Measurements from ENCODE around the gene WIZ.

The WIZ gene

DNA sequence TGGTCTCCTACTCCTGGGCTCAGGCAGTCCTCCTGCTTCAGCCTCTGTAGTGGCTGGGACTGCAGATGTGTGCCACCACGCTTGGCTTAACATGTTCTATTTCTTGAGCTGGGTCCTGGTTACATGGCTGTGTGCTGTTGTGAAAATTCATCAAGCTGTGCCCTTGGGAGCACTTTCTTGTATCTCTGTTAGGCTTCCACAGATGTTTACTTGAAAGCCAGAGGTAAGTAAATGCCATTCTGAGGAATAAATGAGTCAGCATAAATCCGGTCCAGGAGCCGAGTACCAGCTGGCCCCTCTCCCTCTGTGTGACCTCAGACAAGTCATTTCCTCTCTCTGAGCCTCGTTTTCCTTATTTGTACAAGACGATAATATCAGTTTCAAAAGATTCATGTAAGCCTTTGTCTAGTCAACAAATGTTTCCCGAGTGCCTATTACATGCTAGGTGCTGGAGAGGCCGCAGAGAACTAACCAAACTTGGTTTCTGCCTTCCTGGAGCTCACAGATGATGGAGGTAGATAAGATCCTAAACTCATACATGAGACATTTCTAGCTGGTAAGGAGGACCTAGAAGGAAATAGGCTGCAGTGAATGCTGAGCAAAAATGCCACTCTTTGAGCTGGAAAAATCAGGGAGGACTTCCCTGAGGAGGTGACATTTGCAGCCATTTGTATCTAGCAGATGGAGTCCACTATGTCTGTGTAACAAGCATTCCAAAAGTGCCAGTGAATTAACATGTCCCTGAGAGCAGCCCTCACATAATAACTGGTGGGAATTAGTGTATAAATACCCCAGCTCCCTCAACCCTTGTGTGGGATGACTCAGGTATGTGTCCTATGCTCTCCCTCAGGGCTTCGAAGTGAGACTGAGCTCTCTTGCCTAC lies 17.3 kb upstream of the WIZ start:
- Histone ChIP-seq H3K4me1 (ENCODE audit: control insufficient read depth, insufficient read depth, low read length, poor library complexity, severe bottlenecking) (peaks cover 68% of the 10 kb centered on the region), H3K36me3 (ENCODE audit: control insufficient read depth, insufficient read depth, low read length) (no peaks in the 10 kb centered on the region), H3K27me3 (replicated peaks; ENCODE audit: control insufficient read depth, insufficient read depth, low read length, poor library complexity, severe bottlenecking) (no peaks in the 10 kb centered on the region), H3K4me3 (ENCODE audit: insufficient read depth, low read depth, low read length, poor library complexity, severe bottlenecking) (no peak overlapping the region), H3K27ac (ENCODE audit: insufficient read depth, low read length, poor library complexity, severe bottlenecking) (peak overlapping the region; percentile 63), H3K9me3 (ENCODE audit: control insufficient read depth, low read length) (no peaks in the 10 kb centered on the region)
- peak; percentile 46 to 57 (median 49) for DNase-seq

DNA sequence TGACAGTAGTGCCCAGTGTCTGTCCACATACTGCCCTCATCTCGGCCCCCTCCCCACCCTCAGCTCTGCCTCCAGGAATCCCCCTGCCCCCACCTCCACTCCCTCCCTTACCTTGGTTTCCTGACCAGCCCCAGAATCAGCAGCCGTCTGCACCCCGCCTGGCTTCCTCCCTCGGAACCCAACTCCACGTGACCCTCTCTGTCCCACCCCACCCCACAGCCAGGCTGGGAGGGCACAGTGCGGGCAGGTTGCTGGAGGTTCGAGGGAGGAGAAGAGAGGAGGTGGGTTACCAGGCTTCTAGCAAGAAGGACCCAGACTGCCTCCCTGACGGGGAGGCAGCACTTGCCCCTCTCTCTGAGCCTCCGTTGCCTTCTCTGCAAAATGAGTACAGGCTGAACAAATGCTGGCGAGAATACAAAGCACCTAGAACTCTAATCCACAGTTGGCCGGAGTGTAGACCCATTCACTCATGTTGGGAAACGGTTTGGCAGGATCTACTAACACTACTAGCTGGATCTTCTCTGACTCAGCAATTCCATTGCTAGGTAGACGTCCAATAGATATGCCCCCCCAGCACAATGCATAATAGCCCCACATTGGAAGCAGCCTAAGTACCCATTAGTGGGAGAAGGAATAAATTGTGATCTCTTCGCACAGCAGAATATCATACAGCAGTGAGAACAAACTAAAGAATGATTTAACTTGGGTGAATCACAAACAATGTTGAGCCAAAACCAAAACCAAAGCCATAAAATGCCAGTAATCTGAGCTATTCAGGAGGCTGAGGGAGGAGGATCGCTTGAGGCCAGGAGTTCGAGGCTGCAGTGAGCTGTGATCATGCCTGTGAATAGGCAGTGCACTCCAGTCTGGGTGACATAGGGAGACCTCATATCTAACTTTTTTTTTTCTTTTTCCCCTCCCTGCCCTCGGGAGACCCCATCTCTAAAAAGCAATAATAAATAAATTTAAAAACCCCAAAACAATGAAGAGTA lies 14.9 kb upstream of the WIZ start, which contains the start of gene RASAL3:
Gene RASAL3, minus strand, starts transcription at position 151 of the 992 bp plus-strand sequence. CDS start 186 bp downstream, outside the sequence.
- no peaks in the 10 kb centered on the region for H3K27me3 ChIP-seq (replicated peaks; ENCODE audit: control insufficient read depth, insufficient read depth, low read length, poor library complexity, severe bottlenecking)
- H3K36me3 ChIP-seq (ENCODE audit: control insufficient read depth, insufficient read depth, low read length) = peaks cover 21% of the 10 kb centered on the region
- H3K9me3 ChIP-seq (ENCODE audit: control insufficient read depth, low read length) = no peaks in the 10 kb centered on the region
- H3K4me3 ChIP-seq (ENCODE audit: insufficient read depth, low read depth, low read length, poor library complexity, severe bottlenecking) = peak within 1 kb of the TSS; percentile 92
- H3K27ac ChIP-seq (ENCODE audit: insufficient read depth, low read length, poor library complexity, severe bottlenecking) = peak within 1 kb of the TSS; percentile 98
- peaks cover 79% of the 10 kb centered on the region for H3K4me1 ChIP-seq (ENCODE audit: control insufficient read depth, insufficient read depth, low read length, poor library complexity, severe bottlenecking)
- DNase-seq = peak; percentile 55 to 65 (median 56)

DNA sequence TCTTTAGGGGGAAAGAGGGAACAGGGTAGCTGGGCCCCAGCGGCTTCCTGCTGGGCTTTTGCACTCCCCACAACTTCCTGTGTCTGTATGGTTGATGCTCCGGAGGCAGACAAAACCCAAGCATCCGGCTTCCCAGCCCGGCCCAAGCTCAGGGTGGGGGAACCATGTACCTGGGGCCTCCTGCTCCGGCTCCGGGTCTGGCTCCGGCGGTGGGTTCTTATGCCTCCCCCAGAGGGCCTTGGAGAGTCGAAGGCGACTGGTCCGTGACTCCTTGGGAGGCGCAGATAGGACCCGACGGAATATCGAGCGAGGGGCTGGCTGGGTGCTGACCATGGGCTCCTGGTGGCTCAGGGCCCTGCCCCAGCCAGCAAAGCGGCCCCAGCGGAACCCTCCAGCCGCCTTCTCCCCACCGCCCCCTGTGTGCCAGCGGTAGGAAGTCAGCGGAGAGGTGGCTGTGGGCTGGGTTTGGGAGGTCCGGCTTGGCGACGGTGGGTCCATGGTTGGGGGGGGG lies 14.2 kb upstream of the WIZ start:
- peak overlapping the region; percentile 98 for H3K27ac ChIP-seq (ENCODE audit: insufficient read depth, low read length, poor library complexity, severe bottlenecking)
- H3K27me3 ChIP-seq (replicated peaks; ENCODE audit: control insufficient read depth, insufficient read depth, low read length, poor library complexity, severe bottlenecking) = no peaks in the 10 kb centered on the region
- DNase-seq = peak; percentile 70 to 74 (median 71)
- H3K4me1 ChIP-seq (ENCODE audit: control insufficient read depth, insufficient read depth, low read length, poor library complexity, severe bottlenecking) = peaks cover 74% of the 10 kb centered on the region
- H3K9me3 ChIP-seq (ENCODE audit: control insufficient read depth, low read length) = no peaks in the 10 kb centered on the region
- peaks cover 24% of the 10 kb centered on the region for H3K36me3 ChIP-seq (ENCODE audit: control insufficient read depth, insufficient read depth, low read length)
- peak overlapping the region; percentile 92 for H3K4me3 ChIP-seq (ENCODE audit: insufficient read depth, low read depth, low read length, poor library complexity, severe bottlenecking)

DNA sequence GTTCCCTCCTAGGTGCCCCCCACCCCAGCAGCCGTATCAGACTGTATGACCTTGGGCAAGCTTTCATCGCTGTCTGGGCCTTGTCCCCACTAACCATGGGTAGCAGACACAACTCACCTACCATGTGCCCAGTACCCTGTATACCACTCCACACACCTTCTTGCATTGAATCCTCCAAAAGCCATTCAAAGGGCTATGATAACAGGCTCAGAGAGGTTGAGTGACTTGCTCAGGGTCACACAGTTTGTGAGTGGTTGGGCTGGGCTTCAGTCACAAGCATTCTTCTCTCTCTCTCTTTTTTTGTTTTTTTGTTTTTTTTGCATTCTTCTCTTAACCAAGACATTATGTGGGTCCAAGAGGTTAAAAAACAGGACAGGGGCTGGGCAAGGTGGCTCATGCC lies 11.9 kb upstream of the WIZ start:
- H3K27ac ChIP-seq (ENCODE audit: insufficient read depth, low read length, poor library complexity, severe bottlenecking) = peak overlapping the region; percentile 44
- no peaks in the 10 kb centered on the region for H3K9me3 ChIP-seq (ENCODE audit: control insufficient read depth, low read length)
- H3K4me1 ChIP-seq (ENCODE audit: control insufficient read depth, insufficient read depth, low read length, poor library complexity, severe bottlenecking) = peaks cover 60% of the 10 kb centered on the region
- DNase-seq = no peak
- H3K27me3 ChIP-seq (replicated peaks; ENCODE audit: control insufficient read depth, insufficient read depth, low read length, poor library complexity, severe bottlenecking) = no peaks in the 10 kb centered on the region
- peaks cover 42% of the 10 kb centered on the region for H3K36me3 ChIP-seq (ENCODE audit: control insufficient read depth, insufficient read depth, low read length)
- H3K4me3 ChIP-seq (ENCODE audit: insufficient read depth, low read depth, low read length, poor library complexity, severe bottlenecking) = no peak overlapping the region

DNA sequence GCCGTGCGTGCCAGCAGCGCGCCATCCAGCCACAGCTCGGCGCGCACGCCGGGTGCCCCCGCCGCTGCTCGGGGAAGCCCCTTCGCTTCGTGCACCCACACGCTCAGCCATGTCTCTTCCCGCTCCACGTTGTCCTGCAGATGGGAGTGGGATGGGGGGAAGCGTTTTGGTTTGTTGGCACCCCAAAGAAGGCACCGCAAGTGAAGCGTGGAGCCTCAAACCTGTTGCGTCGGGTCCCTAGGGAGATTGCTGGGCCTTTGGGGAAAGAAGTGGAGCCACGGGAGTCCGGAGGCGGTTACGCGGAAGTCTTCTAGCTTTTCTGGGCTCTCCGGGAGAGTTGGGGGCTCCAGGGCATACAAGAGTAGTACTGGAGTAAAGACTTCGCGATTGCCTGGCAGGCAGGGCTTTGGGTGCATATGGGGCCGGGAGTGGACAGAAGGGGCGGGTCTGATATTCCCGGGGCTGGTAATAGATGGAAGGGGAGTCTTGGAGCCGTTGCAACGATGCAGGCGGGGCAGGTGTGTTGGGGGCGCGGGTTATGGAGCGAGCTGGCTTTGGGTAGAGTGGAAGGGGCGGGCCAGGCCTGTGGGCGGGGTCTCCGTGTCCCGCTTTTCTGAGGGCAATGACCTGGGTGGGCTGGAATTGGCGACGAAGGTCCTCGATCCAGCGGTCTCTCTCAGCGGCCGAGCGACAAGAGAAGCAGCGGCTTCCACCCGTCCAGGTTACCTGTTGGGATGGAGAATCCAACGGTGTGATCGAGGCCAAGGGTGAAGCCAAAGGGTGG lies 8.1 kb upstream of the WIZ start:
- peaks cover 79% of the 10 kb centered on the region for H3K36me3 ChIP-seq (ENCODE audit: control insufficient read depth, insufficient read depth, low read length)
- no peak overlapping the region for H3K4me3 ChIP-seq (ENCODE audit: insufficient read depth, low read depth, low read length, poor library complexity, severe bottlenecking)
- H3K27ac ChIP-seq (ENCODE audit: insufficient read depth, low read length, poor library complexity, severe bottlenecking) = no peak overlapping the region
- no peak for DNase-seq
- no peaks in the 10 kb centered on the region for H3K27me3 ChIP-seq (replicated peaks; ENCODE audit: control insufficient read depth, insufficient read depth, low read length, poor library complexity, severe bottlenecking)
- H3K9me3 ChIP-seq (ENCODE audit: control insufficient read depth, low read length) = no peaks in the 10 kb centered on the region
- peaks cover 24% of the 10 kb centered on the region for H3K4me1 ChIP-seq (ENCODE audit: control insufficient read depth, insufficient read depth, low read length, poor library complexity, severe bottlenecking)

DNA sequence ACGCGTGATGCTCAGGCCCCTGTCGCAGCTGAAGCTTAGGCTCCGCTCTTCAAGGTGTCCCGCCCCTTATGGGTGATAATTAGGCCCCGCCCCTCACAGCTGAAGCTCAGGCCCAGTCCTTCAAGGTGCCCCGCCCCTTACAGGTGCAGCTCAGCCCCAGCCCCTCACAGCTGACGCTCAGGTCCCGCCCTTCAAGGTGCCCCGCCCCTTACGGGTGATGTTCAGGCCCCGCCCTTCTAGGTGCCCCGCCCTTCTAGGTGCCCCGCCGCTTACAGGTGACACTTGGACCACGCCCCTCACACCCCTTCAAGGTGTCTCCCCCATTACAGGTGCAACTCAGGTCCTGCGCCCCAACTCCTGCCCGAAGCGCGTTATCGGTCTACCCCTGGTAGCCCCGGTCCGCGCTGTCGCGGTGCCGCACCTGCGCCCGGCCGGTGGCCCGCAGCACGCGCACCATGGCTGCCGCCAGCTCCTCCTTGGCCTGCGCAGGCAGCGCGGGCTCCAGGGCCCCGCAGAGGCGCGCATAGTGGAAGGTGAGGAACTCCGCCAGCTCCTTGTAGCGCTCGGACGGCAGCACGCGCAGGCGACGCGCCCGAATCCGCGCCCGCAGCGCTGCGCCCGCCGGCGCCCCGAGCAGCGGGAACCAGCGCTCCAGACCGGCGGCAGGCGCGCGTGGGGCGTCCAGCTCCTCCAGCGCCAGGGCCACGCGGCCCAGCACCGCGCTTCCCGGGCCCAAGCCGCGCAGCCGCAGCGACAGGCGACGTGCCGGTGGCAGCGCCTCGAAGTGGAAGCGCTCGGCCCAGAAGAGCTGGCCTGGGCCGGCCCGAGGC lies 7.3 kb upstream of the WIZ start:
- no peak overlapping the region for H3K4me3 ChIP-seq (ENCODE audit: insufficient read depth, low read depth, low read length, poor library complexity, severe bottlenecking)
- H3K9me3 ChIP-seq (ENCODE audit: control insufficient read depth, low read length) = no peaks in the 10 kb centered on the region
- H3K4me1 ChIP-seq (ENCODE audit: control insufficient read depth, insufficient read depth, low read length, poor library complexity, severe bottlenecking) = peaks cover 16% of the 10 kb centered on the region
- H3K27me3 ChIP-seq (replicated peaks; ENCODE audit: control insufficient read depth, insufficient read depth, low read length, poor library complexity, severe bottlenecking) = no peaks in the 10 kb centered on the region
- H3K27ac ChIP-seq (ENCODE audit: insufficient read depth, low read length, poor library complexity, severe bottlenecking) = no peak overlapping the region
- DNase-seq = no peak
- H3K36me3 ChIP-seq (ENCODE audit: control insufficient read depth, insufficient read depth, low read length) = peaks cover 86% of the 10 kb centered on the region

DNA sequence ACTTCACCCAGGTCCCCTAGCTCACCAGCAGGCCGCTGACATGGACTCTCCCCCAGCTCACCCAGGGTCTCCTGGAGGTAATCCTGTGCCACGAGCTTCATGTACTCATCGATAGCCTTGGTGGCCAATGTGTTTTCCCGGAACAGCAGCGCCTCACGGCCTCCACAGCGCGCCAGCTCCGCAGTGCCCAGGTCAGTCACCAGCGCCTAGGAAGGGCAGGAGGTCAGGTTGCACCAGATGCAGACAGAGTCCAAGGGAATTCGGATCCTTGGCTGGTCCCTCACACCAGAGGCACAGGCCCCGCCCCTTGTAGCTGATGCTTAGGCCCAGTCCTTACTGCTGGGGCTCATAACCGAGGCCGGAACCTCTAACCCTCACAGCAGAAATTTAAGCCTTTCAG lies 6.7 kb upstream of the WIZ start:
- peaks cover 89% of the 10 kb centered on the region for H3K36me3 ChIP-seq (ENCODE audit: control insufficient read depth, insufficient read depth, low read length)
- DNase-seq = no peak
- no peak overlapping the region for H3K4me3 ChIP-seq (ENCODE audit: insufficient read depth, low read depth, low read length, poor library complexity, severe bottlenecking)
- no peaks in the 10 kb centered on the region for H3K27me3 ChIP-seq (replicated peaks; ENCODE audit: control insufficient read depth, insufficient read depth, low read length, poor library complexity, severe bottlenecking)
- no peak overlapping the region for H3K27ac ChIP-seq (ENCODE audit: insufficient read depth, low read length, poor library complexity, severe bottlenecking)
- H3K9me3 ChIP-seq (ENCODE audit: control insufficient read depth, low read length) = no peaks in the 10 kb centered on the region
- H3K4me1 ChIP-seq (ENCODE audit: control insufficient read depth, insufficient read depth, low read length, poor library complexity, severe bottlenecking) = peaks cover 9% of the 10 kb centered on the region

DNA sequence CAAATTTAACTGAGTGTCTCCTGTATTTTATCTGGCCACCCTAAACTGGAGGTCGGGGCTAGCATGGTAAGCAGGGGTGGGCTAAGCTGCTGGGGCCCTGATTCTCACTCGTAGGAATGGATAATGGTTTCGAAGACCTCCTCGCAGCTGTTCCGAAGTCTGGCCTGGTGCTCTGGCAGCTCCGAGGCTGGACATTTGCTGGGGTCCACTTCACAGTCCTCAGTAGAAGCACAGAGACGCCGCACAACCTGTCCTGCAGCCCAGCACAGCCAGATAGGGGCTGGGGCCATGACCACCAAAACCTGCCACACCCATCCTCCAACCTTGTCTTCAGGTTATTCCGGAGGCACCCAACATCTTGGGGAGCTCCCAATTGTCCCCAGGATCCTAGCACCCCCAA lies 6.2 kb upstream of the WIZ start:
- Histone ChIP-seq H3K27me3 (replicated peaks; ENCODE audit: control insufficient read depth, insufficient read depth, low read length, poor library complexity, severe bottlenecking) (no peaks in the 10 kb centered on the region), H3K4me3 (ENCODE audit: insufficient read depth, low read depth, low read length, poor library complexity, severe bottlenecking) (no peak overlapping the region), H3K9me3 (ENCODE audit: control insufficient read depth, low read length) (no peaks in the 10 kb centered on the region), H3K27ac (ENCODE audit: insufficient read depth, low read length, poor library complexity, severe bottlenecking) (no peak overlapping the region), H3K36me3 (ENCODE audit: control insufficient read depth, insufficient read depth, low read length) (peaks cover 86% of the 10 kb centered on the region), H3K4me1 (ENCODE audit: control insufficient read depth, insufficient read depth, low read length, poor library complexity, severe bottlenecking) (peaks cover 5% of the 10 kb centered on the region)
- no peak for DNase-seq

Data from effector memory CD4-positive, alpha-beta T cell (primary cell).